Fibroblast of skin of abdomen (primary cell): Measurements from ENCODE around the gene CRYBG3. TPM values are rescaled to one million over a fixed set of nuclear protein-coding genes. Genes with fewer than 3 reads are reported as not detected.
"Not testable (repeated sequence)": the region's sequence is repeated elsewhere in the genome, so short reads cannot be mapped to it uniquely, and the experiment has no call there.

Experiments used
- DNase-seq: peaks from one replicate; pipeline ENCODE4 v3.0.0-alpha.2; 2013
- polyA plus RNA-seq, 2 experiments: library from polyadenylated mRNA; unstranded; fragments of 120-200 nt; gene quantifications; one replicate each; pipeline ENCODE4 v1.2.1, GENCODE V29; 2013; ENCODE audit not compliant: insufficient read length in 2 of 2

The CRYBG3 gene
- 11.0 TPM for polyA plus RNA-seq (2013, experiment 1 of 2; ENCODE audit: insufficient read length)
- polyA plus RNA-seq (2013, experiment 2 of 2; ENCODE audit: insufficient read length) = 10.0 TPM

- DNase-seq = peak; percentile 85
Measured at GRCh38 chr3:97821774-97822358, at the start of gene CRYBG3. Gene CRYBG3 (plus strand): TSS chr3:97822011. CDS start chr3:97822207, 196 bp downstream.

- DNase-seq = no peak
Measured at GRCh38 chr3:97772926-97773325, 48.9 kb upstream of the CRYBG3 start.

DNA sequence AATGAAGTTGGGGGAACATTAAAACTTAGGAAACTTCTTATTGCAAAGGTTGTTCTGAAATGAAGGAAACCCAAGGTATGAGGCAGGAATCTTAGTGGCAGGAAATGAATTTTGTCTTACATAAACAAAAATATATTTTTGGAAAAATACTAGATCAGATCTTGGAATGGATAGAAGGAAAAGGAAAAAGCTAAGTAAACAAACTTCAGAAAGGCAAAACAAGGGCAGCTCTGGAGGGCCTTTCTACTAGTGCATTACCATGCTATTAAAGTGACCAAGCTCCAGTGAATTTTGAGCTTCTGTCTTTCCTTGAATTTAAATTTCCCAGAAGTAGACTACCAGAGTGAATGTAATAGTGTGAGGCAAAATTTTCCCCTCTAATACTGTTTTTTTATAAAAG lies 43.7 kb upstream of the CRYBG3 start:
- no peak for DNase-seq

DNA sequence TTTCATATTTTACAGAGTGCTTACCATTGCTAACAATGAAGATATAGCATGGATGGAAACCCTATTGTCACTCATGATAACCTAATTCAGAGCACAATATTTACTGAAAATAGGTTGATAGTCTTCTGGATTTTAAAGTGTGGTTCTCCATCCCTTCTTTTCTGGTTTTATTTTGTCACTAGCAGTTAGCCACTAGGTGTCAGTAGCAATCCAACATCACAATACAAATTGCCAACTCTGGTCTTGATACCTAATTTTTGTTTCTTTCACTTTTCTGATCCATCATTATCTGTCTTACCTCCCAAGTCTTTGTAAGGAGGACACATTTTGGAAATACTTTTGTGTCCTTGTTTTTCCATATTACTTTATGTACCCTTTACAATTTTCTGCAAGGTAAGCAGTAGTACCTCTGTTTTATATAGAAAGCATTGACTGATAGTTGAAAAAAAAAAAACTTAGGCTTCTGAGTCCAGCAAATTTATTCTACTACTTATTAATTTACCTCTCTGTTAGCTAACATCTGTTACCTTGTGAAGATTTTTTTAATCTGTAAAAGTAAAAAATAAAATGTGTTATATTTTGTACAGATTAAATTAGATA lies 28.3 kb upstream of the CRYBG3 start:
- DNase-seq = peak; percentile 49

DNA sequence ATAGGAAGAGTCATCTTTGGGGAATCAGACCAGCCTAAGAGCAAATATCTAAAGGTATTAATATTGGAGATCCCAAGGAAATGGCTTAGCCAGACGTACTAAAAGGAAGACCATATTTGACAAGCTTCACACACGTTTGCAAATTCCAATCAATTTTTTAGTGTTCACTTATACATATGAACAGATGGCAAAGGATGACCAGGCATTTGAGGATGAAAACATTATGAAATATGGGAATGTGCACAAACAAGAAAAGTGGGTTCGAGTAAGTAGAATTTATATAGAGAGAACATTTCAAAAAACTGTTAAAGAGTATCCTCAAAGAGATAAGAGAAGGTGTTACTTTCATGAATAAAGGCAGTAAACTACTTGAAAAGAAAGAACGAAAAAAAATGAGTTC lies 25.9 kb upstream of the CRYBG3 start:
- no peak for DNase-seq

GRCh38 chr3:97804471-97804870 lies 17.3 kb upstream of the CRYBG3 start:
- DNase-seq = no peak

- peak; percentile 16 for DNase-seq
Measured at GRCh38 chr3:97810779-97811390, 10.9 kb upstream of the CRYBG3 start.

- DNase-seq = no peak
Measured at GRCh38 chr3:97815149-97815917, 6.5 kb upstream of the CRYBG3 start.

GRCh38 chr3:97816811-97817210 lies 5.0 kb upstream of the CRYBG3 start:
- no peak for DNase-seq

- no peak for DNase-seq
Measured at GRCh38 chr3:97817965-97818364, 3.8 kb upstream of the CRYBG3 start.

- DNase-seq = no peak
Measured at GRCh38 chr3:97820780-97821179, 1.0 kb upstream of the CRYBG3 start.

GRCh38 chr3:97821287-97821773 lies 481 bp upstream of the CRYBG3 start:
- DNase-seq = no peak

- peak; percentile 61 for DNase-seq
Measured at GRCh38 chr3:97822359-97822775, 556 bp downstream of the CRYBG3 start.

GRCh38 chr3:97823046-97824004 lies 1.5 kb downstream of the CRYBG3 start:
- no peak for DNase-seq

DNA sequence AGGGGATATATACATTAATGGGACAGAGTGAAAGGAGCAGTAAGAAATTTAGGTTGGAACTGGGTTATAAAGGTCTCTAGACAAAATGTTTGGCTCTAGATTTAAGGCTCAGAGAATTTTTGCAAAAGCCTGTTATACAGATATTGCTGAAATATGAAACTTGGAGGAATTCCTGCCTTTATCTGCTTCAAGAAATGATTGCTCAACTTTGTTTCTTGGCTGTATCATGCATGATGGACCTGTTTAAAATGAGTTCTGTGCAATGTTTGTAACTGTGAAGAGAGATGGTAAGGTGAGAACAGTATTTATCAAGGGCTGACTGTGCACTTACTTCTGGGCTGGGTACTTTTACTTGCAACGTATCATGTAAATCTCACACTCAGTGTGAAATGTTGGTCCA lies 3.3 kb downstream of the CRYBG3 start:
- no peak for DNase-seq

- no peak for DNase-seq
Measured at GRCh38 chr3:97827741-97828471, 6.1 kb downstream of the CRYBG3 start.

DNA sequence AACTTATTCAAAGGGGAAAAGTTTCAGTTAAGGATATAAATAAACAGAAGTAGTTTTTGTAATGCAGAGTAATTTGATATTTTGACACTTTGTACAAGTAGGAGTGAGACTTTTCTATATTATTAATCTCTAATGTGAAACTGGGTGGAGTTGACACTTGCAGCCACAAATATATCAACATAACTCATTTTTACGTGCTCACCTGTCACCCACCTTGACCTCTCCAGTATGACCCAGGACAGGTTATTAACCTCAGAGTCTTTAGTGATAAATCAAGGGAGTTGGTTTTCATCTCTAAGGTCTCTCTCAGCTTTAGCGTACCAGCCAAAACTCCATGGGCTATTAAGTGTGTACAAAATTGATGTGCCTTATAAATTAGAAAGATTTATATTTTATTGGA lies 7.4 kb downstream of the CRYBG3 start:
- DNase-seq = no peak

- no peak for DNase-seq
Measured at GRCh38 chr3:97830638-97831037, 8.8 kb downstream of the CRYBG3 start.

DNA sequence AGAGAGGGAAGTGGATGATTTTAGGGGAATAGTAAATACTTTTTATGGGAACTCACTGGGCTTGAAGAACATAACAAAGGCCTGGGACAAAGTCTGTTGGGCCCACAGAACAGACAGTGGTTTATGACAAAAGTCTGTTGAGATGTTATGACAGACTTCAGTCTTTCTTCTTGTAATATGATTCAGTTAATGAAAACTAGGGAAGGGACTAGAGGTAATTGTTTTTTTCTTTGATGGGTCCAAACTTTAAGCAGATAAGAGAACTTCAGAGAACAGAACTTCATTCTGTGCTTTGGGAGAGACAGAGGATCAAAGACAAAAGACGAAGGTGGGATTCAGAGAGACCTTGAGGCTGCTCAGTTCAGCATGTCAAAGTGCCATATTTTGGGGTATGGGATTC lies 9.3 kb downstream of the CRYBG3 start:
- no peak for DNase-seq

- DNase-seq = not testable (repeated sequence)
Measured at GRCh38 chr3:97833184-97833583, 11.4 kb downstream of the CRYBG3 start.

- DNase-seq = peak; percentile 53
Measured at GRCh38 chr3:97835761-97836160, 13.9 kb downstream of the CRYBG3 start.
